ENCODE data around the gene NEMP2.

Gene NEMP2

DNA sequence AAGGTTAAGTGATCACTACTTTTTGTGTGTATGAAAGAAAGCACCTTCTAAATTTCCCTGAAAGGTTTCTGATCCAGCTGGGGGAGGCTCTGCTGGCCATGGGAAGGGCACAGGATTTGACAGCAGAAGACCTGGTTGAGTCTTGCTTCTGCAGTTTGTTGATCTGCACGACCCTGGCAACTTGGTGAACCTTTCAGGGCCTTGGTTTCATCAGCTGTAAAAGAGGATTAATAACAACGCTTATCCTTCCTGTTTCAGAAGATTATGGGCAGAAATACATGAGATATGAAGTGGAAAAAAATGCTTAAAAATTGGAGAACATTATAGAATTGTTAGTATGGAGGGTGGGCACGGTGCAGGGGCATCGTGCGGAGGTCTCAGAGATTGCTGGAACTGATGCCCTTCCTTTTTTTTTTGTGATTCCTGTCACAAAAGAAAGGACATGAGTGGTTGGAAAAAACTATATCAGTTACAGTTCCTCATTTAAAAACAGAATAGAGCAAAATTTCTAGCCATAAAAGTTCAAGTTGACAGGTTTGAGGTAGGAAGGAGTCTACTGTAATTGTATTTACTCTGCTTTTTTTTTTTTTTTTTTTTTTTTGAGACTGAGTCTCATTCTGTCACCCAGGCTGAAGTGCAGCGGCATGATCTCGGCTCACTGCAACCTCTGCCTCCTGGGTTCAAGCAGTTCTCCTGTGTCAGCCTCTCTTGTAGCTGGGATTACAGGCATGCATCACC lies 79.0 kb downstream of the NEMP2 start:
- H3K27ac ChIP-seq, result no peak overlapping the region
- TF ChIP-seq ZFX (IDR thresholded peaks at IDR 0.05; ENCODE audit: borderline replicate concordance), result no peak
- TF ChIP-seq, protein P1, sequence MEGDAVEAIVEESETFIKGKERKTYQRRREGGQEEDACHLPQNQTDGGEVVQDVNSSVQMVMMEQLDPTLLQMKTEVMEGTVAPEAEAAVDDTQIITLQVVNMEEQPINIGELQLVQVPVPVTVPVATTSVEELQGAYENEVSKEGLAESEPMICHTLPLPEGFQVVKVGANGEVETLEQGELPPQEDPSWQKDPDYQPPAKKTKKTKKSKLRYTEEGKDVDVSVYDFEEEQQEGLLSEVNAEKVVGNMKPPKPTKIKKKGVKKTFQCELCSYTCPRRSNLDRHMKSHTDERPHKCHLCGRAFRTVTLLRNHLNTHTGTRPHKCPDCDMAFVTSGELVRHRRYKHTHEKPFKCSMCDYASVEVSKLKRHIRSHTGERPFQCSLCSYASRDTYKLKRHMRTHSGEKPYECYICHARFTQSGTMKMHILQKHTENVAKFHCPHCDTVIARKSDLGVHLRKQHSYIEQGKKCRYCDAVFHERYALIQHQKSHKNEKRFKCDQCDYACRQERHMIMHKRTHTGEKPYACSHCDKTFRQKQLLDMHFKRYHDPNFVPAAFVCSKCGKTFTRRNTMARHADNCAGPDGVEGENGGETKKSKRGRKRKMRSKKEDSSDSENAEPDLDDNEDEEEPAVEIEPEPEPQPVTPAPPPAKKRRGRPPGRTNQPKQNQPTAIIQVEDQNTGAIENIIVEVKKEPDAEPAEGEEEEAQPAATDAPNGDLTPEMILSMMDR (IDR thresholded peaks at IDR 0.05), result no peak

DNA sequence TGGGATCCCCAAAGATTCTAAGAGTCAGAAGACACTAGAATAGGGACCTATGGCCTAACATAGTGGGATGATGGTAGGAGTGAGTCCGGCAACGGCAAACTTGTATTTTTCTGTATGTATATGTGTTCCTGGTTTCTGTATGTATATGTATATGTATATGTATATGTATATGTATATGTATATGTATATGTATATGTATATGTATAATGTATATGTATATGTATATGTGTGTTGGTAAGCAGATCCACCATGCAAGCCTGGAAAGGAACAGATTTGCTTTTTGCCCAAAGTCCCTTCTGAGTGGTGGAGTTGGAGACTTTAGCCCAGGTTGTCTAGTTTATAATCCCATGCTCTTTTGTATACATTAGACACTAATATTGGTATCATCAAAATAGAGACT lies 79.7 kb downstream of the NEMP2 start:
- H3K27ac ChIP-seq, result no peak overlapping the region
- TF ChIP-seq, protein P1 (IDR thresholded peaks at IDR 0.05), result no peak
- TF ChIP-seq ZFX (IDR thresholded peaks at IDR 0.05; ENCODE audit: borderline replicate concordance), result no peak
